ENCODE measurements around the gene KLHL29. TPM values are rescaled to one million over a fixed set of nuclear protein-coding genes. Genes with fewer than 3 reads are reported as not detected.

KLHL29 gene
- total RNA-seq, 2 experiments from 2014 or later = 0.23 to 0.66 TPM

DNA sequence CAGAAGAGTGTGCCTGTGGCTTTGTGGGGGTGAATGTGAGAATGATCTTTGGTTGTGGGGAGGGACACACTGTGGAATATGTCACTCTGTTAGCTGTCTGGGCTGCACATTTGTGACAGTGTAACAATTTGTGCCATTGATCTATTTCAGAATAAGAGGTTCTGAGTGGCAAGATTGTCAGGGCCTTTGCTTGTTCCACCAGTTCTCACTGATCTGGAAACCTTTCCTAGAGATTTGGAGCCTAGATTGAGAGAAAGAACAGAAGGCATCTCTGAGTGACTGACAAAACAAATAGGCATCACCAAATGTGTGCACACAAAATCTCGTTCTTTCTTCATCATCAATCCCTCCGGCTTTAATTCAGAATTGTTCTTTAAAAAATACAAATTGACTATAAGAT, 153.6 kb downstream of the KLHL29 start:
- intact Hi-C loops (cut with micrococcal nuclease; ENCODE audit: unreplicated experiment) = no loop called here
- no peaks in the 10 kb centered on the region for H3K79me2 ChIP-seq (ENCODE audit: insufficient read depth, low read depth, low read length)
- no TSS peak for BruUV-seq (replicated peaks)
- H3K4me2 ChIP-seq (ENCODE audit: low read length) = no peak overlapping the region
- POLR2A ChIA-PET = interaction anchor here (1.0 kb wide), 1 partner anchor 45 kb away, joined by 3 read pairs; no protein-coding TSS in a partner anchor
- H3K4me3 ChIP-seq (ENCODE audit: low read depth, low read length, poor library complexity, severe bottlenecking) = no peak overlapping the region
- no peak for DNase-seq (ENCODE audit: low spot score)
- CTCF ChIA-PET (ENCODE audit: unreplicated experiment) = no interaction called here
- no peaks in the 10 kb centered on the region for H3K36me3 ChIP-seq (ENCODE audit: insufficient read depth, low read length)
- TF ChIP-seq, protein P1, sequence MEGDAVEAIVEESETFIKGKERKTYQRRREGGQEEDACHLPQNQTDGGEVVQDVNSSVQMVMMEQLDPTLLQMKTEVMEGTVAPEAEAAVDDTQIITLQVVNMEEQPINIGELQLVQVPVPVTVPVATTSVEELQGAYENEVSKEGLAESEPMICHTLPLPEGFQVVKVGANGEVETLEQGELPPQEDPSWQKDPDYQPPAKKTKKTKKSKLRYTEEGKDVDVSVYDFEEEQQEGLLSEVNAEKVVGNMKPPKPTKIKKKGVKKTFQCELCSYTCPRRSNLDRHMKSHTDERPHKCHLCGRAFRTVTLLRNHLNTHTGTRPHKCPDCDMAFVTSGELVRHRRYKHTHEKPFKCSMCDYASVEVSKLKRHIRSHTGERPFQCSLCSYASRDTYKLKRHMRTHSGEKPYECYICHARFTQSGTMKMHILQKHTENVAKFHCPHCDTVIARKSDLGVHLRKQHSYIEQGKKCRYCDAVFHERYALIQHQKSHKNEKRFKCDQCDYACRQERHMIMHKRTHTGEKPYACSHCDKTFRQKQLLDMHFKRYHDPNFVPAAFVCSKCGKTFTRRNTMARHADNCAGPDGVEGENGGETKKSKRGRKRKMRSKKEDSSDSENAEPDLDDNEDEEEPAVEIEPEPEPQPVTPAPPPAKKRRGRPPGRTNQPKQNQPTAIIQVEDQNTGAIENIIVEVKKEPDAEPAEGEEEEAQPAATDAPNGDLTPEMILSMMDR (conservative IDR thresholded peaks at IDR 0.05; ENCODE audit: low read length) = no peak
- no peak for TF ChIP-seq EZH2phosphoT487 (IDR thresholded peaks at IDR 0.05; ENCODE audit: borderline replicate concordance, low read depth, low read length)
- H3K4me1 ChIP-seq (ENCODE audit: insufficient read depth, low read length, poor library complexity, severe bottlenecking) = no peaks in the 10 kb centered on the region
- no peak overlapping the region for H3K27ac ChIP-seq (ENCODE audit: low read depth, low read length, poor library complexity, severe bottlenecking)
- H3K9me3 ChIP-seq (ENCODE audit: low read length) = no peaks in the 10 kb centered on the region
- H2AFZ ChIP-seq (ENCODE audit: low read length) = no peak overlapping the region
- no peaks in the 10 kb centered on the region for H4K20me1 ChIP-seq (ENCODE audit: insufficient read depth, low read length)
- H3K9me2 ChIP-seq (ENCODE audit: insufficient read depth, low read length) = no peaks in the 10 kb centered on the region

DNA sequence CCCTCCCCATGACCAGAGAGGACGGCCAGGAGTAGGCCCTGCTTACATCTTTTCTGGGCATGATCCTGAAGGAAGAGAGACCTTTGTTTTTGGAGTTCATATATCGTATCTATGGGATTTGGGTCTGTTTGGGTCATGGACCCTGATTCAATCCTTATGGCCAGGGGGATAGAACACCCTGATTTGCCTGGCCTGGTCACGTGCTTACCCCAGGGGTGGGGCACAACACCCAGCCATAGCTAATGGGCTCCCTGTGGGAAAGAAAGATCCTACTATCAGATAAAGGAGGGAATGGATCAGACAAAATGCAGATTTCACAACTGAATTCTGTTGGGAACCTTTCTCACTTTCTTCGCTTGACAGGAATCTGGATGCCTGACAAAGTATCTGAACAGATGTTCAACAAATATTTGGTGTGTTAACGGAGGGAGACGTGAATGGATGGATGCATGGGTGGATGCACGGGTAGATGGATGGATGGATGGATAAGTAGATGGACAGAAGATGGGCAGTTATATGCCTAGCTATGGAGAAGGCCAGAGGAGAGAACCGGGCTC, 155.9 kb downstream of the KLHL29 start:
- no peak overlapping the region for H2AFZ ChIP-seq (ENCODE audit: low read length)
- DNase-seq (ENCODE audit: low spot score) = no peak
- H3K4me1 ChIP-seq (ENCODE audit: insufficient read depth, low read length, poor library complexity, severe bottlenecking) = no peaks in the 10 kb centered on the region
- TF ChIP-seq, protein P1 (conservative IDR thresholded peaks at IDR 0.05; ENCODE audit: low read length) = no peak
- TF ChIP-seq EZH2phosphoT487 (IDR thresholded peaks at IDR 0.05; ENCODE audit: borderline replicate concordance, low read depth, low read length) = no peak
- no peaks in the 10 kb centered on the region for H3K36me3 ChIP-seq (ENCODE audit: insufficient read depth, low read length)
- no peaks in the 10 kb centered on the region for H3K9me2 ChIP-seq (ENCODE audit: insufficient read depth, low read length)
- no peaks in the 10 kb centered on the region for H3K79me2 ChIP-seq (ENCODE audit: insufficient read depth, low read depth, low read length)
- no TSS peak for BruUV-seq (replicated peaks)
- H4K20me1 ChIP-seq (ENCODE audit: insufficient read depth, low read length) = no peaks in the 10 kb centered on the region
- intact Hi-C loops (cut with micrococcal nuclease; ENCODE audit: unreplicated experiment) = no loop called here
- CTCF ChIA-PET (ENCODE audit: unreplicated experiment) = no interaction called here
- H3K4me3 ChIP-seq (ENCODE audit: low read depth, low read length, poor library complexity, severe bottlenecking) = no peak overlapping the region
- H3K27ac ChIP-seq (ENCODE audit: low read depth, low read length, poor library complexity, severe bottlenecking) = no peak overlapping the region
- no peaks in the 10 kb centered on the region for H3K9me3 ChIP-seq (ENCODE audit: low read length)
- POLR2A ChIA-PET = no interaction called here
- no peak overlapping the region for H3K4me2 ChIP-seq (ENCODE audit: low read length)

- Histone ChIP-seq H2AFZ (ENCODE audit: low read length) (no peak overlapping the region), H3K79me2 (ENCODE audit: insufficient read depth, low read depth, low read length) (no peaks in the 10 kb centered on the region), H4K20me1 (ENCODE audit: insufficient read depth, low read length) (no peaks in the 10 kb centered on the region), H3K4me1 (ENCODE audit: insufficient read depth, low read length, poor library complexity, severe bottlenecking) (no peaks in the 10 kb centered on the region), H3K36me3 (ENCODE audit: insufficient read depth, low read length) (no peaks in the 10 kb centered on the region), H3K27ac (ENCODE audit: low read depth, low read length, poor library complexity, severe bottlenecking) (no peak overlapping the region), H3K9me3 (ENCODE audit: low read length) (no peaks in the 10 kb centered on the region), H3K4me2 (ENCODE audit: low read length) (no peak overlapping the region), H3K4me3 (ENCODE audit: low read depth, low read length, poor library complexity, severe bottlenecking) (no peak overlapping the region), H3K9me2 (ENCODE audit: insufficient read depth, low read length) (no peaks in the 10 kb centered on the region)
- no TSS peak for BruUV-seq (replicated peaks)
- DNase-seq (ENCODE audit: low spot score) = no peak
- intact Hi-C loops (cut with micrococcal nuclease; ENCODE audit: unreplicated experiment) = no loop called here
- no peak for TF ChIP-seq EZH2phosphoT487 (IDR thresholded peaks at IDR 0.05; ENCODE audit: borderline replicate concordance, low read depth, low read length)
- TF ChIP-seq, protein P1 (conservative IDR thresholded peaks at IDR 0.05; ENCODE audit: low read length) = no peak
- POLR2A ChIA-PET = interaction anchor here (0.6 kb wide), 2 partner anchors 17 to 224 kb away, joined by 3 to 5 read pairs; no protein-coding TSS in a partner anchor
- CTCF ChIA-PET (ENCODE audit: unreplicated experiment) = no interaction called here
These were observed 156.7 kb downstream of the KLHL29 start for GRCh38 chr2:23541503-23542229.

Data from OCI-LY7 (cell line).